DMS 273 (cell line): ENCODE data around the gene HNRNPDL.
"Not testable (repeated sequence)": the region's sequence is repeated elsewhere in the genome, so short reads cannot be mapped to it uniquely, and the experiment has no call there.

Experiments
- DNase-seq: peaks from one replicate; lab custom pipeline; 2025; ENCODE audit not compliant: unreplicated experiment; lab: John Stamatoyannopoulos, UW

Gene HNRNPDL

GRCh38 chr4:82390061-82390460 is 40.2 kb downstream of the HNRNPDL start:
- not testable (repeated sequence) for DNase-seq

- peak; percentile 2 for DNase-seq
Measured at GRCh38 chr4:82388405-82388804, 41.9 kb downstream of the HNRNPDL start.

GRCh38 chr4:82386312-82386711 is 44.0 kb downstream of the HNRNPDL start:
- DNase-seq: not testable (repeated sequence)

- DNase-seq: no peak
Measured at GRCh38 chr4:82382751-82383150, 47.5 kb downstream of the HNRNPDL start.

GRCh38 chr4:82381661-82382296 is 48.5 kb downstream of the HNRNPDL start:
- DNase-seq: no peak

GRCh38 chr4:82381235-82381634 is 49.0 kb downstream of the HNRNPDL start:
- DNase-seq: no peak

GRCh38 chr4:82380831-82381230 is 49.4 kb downstream of the HNRNPDL start:
- no peak for DNase-seq

GRCh38 chr4:82380344-82380743 is 49.9 kb downstream of the HNRNPDL start:
- DNase-seq: no peak

GRCh38 chr4:82376109-82376508 is 54.2 kb downstream of the HNRNPDL start:
- no peak for DNase-seq

- peak; percentile 99 for DNase-seq
Measured at GRCh38 chr4:82373816-82374625, 56.2 kb downstream of the HNRNPDL start, which contains the start of gene HNRNPD. Gene HNRNPD (minus strand): TSS chr4:82373991. CDS start chr4:82373678, 313 bp downstream.

- no peak for DNase-seq
Measured at GRCh38 chr4:82373486-82373815, 56.8 kb downstream of the HNRNPDL start.
